Muscle layer of duodenum (tissue), 2 donors: Measurements from ENCODE around the gene NFATC2.

Source experiments
- H3K27ac ChIP-seq: one replicate; pipeline ENCODE4 v1.7.0; 2013; ENCODE audit warnings: mild to moderate bottlenecking, low read length
- H3K27me3 ChIP-seq: one replicate; pipeline ENCODE4 v1.7.0; 2013; ENCODE audit warnings: low read depth, mild to moderate bottlenecking, control low read depth, low read length
- H3K36me3 ChIP-seq, 2 donors: one replicate each; pipeline ENCODE4 v1.7.0; 2013; ENCODE audit warnings: low read length in 2 of 2, control low read depth in 1 of 2, mild to moderate bottlenecking in 1 of 2; ENCODE audit not compliant: insufficient read depth in 2 of 2, control insufficient read depth in 1 of 2
- H3K4me1 ChIP-seq, 2 donors: one replicate each; pipeline ENCODE4 v1.7.0; 2013; ENCODE audit warnings: low read length in 2 of 2, mild to moderate bottlenecking in 2 of 2, control low read depth in 1 of 2, moderate library complexity in 1 of 2; ENCODE audit not compliant: insufficient read depth in 2 of 2, control insufficient read depth in 1 of 2
- H3K4me3 ChIP-seq, 2 donors: one replicate each; pipeline ENCODE4 v1.7.0; 2013; ENCODE audit warnings: low read length in 2 of 2, low read depth in 1 of 2, mild to moderate bottlenecking in 1 of 2
- H3K9me3 ChIP-seq, 2 donors: one replicate each; pipeline ENCODE4 v1.7.0; 2013; ENCODE audit warnings: low read length in 2 of 2, control low read depth in 1 of 2, mild to moderate bottlenecking in 1 of 2; ENCODE audit not compliant: control insufficient read depth in 1 of 2
- donor health status: healthy.

NFATC2 gene

DNA sequence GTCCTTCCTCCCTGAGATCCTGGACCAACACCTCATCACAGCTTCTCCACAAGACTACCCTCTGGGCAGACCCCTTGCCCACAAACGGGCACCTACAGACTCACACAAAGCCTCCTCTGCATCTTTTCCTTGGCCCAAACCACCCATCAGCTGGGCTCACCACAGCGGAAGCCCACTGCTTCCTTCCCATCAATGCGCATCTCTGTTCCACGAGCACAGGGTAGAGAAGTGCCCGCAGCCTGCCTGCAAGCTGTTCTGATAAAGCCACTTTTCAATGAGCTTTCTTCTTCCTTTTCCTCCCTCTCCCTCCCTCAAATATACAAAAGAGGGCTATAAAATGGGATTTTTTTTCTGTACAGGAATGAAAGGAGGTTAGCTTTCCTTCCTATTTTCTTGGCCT is 111.2 kb downstream of the NFATC2 start:
- peaks cover 5 to 8% of the 10 kb centered on the region in 2 donors for H3K4me1 ChIP-seq
- no peaks in the 10 kb centered on the region for H3K27me3 ChIP-seq
- H3K9me3 ChIP-seq, result no peaks in the 10 kb centered on the region
- H3K36me3 ChIP-seq, result peaks cover 17 to 26% of the 10 kb centered on the region in 2 donors
- H3K27ac ChIP-seq, result no peak overlapping the region
- no peak overlapping the region for H3K4me3 ChIP-seq

DNA sequence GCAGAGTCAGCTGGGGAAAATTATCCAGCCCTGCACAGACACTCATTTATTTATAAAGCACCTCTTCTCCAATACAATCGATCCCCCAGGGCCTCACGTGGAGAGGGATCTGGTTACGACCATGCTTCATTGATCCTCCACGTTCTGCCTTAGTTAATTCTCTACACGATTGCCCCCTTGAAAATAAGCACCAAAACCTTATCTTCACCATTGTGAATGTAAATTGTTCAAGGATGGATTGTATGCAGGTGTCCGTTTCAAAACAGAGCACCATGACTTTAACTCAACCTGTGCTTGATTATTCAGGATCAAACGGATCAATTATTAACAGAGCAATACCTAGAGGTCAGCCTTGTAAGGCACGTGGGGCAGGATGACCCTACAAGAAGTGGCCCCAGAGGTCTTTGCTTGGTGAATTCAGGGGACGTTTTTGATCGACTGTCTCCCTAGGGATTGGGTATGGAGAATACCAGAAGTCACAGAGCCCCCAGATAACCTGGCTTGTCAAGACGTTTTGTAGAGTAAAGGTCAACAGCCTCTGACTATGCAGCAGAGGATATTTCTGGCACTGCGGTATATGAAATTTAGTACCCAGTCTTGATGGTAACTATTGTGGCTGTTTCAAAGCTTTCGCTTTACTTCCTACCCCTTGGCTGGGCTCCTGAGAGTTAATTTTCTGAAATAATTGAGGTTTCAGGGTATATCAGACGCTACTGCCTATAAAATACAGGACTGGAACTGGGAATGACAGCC is 112.1 kb downstream of the NFATC2 start:
- Histone ChIP-seq H3K36me3 (peaks cover 15 to 24% of the 10 kb centered on the region in 2 donors), H3K27ac (no peak overlapping the region), H3K4me3 (no peak overlapping the region), H3K4me1 (peaks cover 5 to 8% of the 10 kb centered on the region in 2 donors), H3K9me3 (no peaks in the 10 kb centered on the region), H3K27me3 (no peaks in the 10 kb centered on the region)

DNA sequence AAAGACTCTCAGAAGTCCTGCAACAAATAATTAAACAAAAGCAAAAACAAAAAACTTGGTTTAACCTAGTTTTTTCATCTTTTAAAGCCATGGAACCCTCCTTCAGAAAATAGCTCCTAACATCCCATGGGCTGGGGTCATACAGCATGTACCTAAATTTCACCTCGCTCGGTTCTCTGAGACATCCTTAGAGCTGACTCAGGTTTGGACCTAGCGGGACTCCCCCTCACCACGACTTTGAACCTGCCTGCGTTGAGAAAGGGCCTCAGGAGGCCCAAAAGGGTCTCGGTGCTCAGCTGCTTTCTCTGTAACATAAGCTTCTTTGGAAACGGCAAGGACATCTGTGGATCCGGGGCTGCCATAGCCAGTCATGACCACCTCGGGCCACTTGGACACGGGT is 112.8 kb downstream of the NFATC2 start:
- H3K27ac ChIP-seq, result no peak overlapping the region
- peaks cover 5 to 8% of the 10 kb centered on the region in 2 donors for H3K4me1 ChIP-seq
- peaks cover 8 to 19% of the 10 kb centered on the region in 2 donors for H3K36me3 ChIP-seq
- no peaks in the 10 kb centered on the region for H3K9me3 ChIP-seq
- H3K27me3 ChIP-seq, result no peaks in the 10 kb centered on the region
- H3K4me3 ChIP-seq, result no peak overlapping the region

DNA sequence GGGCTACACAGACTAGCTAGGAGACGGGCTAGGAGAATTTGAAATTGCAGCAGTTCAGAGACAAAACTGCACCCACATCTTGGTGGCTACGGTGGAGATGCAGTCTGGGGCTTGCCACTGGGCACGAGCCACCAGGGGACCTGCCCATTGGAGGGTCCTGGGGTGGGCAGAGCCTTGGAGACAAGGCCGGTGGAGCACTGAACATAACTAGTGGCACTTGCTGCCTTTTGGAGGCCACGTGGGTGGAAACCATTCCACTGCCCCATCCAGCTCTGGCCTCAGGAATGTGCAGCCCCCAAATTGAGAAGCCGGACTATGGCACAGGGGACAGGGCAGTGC is 113.4 kb downstream of the NFATC2 start:
- Histone ChIP-seq H3K9me3 (no peaks in the 10 kb centered on the region), H3K27ac (no peak overlapping the region), H3K4me3 (no peak overlapping the region), H3K4me1 (peaks cover 5 to 8% of the 10 kb centered on the region in 2 donors), H3K36me3 (peaks cover 5 to 13% of the 10 kb centered on the region in 2 donors), H3K27me3 (no peaks in the 10 kb centered on the region)

DNA sequence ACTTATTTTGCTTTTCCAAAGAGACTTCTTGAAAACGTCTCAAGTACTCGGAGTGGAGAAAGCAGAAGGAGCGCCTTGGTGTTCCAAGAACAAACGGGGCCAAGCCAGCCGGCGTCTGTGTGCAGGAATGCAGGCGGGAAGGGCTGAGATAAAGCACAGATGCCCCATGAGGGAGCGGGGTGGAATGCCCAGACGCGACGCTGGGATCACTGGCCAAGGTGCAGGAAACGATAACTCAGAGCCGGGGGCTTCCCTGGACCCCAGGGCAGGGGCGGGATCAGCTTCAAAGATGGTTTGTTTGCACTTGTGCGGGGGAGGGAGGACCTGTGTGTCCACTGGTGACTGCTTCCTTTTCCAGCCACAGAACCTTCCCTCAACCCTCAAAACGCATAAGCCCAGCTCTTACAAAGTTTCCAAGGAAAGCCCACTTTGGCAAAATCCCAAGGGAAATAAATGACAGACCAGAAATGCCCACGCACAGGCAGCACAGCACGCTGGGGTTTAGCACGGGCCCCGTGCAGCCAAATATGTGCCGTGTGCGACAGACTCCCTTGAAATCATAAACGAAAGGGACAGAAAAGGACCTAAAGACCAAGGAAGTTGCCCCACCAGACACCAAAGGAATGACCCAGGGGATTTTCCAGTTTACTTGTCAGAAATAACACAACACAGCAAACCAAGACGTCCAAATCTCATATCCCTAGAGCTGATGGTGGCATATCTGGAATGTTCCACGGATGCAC is 113.9 kb downstream of the NFATC2 start:
- Histone ChIP-seq H3K27me3 (no peaks in the 10 kb centered on the region), H3K9me3 (no peaks in the 10 kb centered on the region), H3K4me1 (peaks cover 5 to 8% of the 10 kb centered on the region in 2 donors), H3K36me3 (peaks cover 5 to 12% of the 10 kb centered on the region in 2 donors), H3K4me3 (peak overlapping the region in 1 of 2 donors; percentile 2), H3K27ac (peak overlapping the region; percentile 43)

DNA sequence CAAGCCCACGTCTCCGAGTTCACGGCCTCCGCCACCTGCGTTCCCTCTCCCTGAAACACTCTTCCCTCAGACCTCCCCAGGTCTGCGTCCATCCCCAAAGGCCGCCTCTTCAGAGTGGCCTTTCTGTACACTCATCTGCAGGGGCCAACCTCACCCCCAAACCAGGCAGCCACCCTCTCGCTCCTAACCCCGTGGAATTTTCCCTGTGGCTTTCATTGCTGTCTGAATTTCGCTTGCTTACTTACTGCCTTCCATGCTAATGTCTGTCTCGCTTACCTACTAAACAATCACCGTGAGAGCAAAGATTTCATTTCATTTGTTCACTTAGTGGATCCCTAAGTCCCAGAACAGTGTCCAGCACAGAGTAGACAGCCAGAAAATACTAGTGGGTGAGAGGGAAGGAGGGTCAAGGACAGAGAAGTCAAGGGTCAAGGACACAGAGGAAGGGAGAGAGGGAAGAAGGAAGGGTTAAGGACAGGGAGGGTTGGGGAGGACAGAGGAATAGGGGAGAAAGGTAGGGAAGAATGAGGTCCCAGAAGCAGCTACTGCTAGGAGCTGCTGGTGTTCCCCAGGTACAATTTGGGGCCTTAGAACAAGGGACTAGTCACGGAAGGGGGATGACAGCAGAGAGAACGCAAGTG is 114.7 kb downstream of the NFATC2 start:
- H3K4me1 ChIP-seq, result peaks cover 5 to 8% of the 10 kb centered on the region in 2 donors
- H3K27me3 ChIP-seq, result no peaks in the 10 kb centered on the region
- no peaks in the 10 kb centered on the region for H3K9me3 ChIP-seq
- peak overlapping the region in 1 of 2 donors; percentile 2 for H3K4me3 ChIP-seq
- peak overlapping the region; percentile 43 for H3K27ac ChIP-seq
- peaks cover 0 to 12% of the 10 kb centered on the region in 2 donors for H3K36me3 ChIP-seq

DNA sequence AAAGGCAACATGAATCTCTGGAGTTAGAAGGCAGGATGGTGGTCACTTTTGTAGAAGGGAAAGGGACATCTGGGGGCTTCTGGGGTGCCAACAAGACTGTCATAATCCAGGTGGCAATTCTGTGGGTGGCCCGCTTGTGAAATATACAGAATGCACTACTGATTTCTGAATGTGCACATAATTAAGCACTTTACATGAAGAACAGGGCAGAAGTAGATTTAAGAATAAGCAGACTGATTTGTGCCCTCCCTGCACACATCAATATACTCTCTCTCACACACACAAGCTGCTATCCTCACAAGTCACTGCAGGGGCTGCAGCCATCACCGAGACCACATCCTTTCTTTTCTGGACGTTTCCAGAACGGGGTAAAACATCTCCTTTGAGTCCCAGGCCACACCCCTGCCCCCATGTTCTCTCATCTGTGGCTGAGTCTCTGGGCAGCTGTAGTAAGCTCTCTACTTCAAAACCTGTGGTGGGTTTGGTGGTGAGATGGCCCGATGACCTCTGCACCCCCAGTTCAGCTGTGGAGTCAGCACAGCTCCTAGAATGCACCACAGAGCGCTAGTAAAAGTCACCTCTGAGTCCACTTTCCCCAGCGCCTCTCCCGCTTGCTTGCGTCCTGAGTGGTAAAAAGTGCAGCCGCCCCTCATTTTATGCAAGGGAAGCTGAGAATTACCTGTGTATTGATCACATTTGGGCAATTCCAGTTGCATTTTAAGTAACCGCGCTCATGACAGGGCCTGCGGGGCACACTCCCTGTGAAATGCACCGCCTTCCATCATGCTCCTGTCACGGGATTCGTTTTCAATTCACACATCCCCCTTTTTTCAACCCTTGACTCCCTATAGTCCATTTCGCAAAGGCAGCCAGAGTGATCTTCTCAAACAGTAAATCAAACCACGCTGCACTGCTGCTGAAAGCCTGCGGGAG is 115.5 kb downstream of the NFATC2 start:
- Histone ChIP-seq H3K27me3 (no peaks in the 10 kb centered on the region), H3K27ac (no peak overlapping the region), H3K9me3 (no peaks in the 10 kb centered on the region), H3K36me3 (peaks cover 0 to 5% of the 10 kb centered on the region in 2 donors), H3K4me1 (peaks cover 5 to 8% of the 10 kb centered on the region in 2 donors), H3K4me3 (no peak overlapping the region)

DNA sequence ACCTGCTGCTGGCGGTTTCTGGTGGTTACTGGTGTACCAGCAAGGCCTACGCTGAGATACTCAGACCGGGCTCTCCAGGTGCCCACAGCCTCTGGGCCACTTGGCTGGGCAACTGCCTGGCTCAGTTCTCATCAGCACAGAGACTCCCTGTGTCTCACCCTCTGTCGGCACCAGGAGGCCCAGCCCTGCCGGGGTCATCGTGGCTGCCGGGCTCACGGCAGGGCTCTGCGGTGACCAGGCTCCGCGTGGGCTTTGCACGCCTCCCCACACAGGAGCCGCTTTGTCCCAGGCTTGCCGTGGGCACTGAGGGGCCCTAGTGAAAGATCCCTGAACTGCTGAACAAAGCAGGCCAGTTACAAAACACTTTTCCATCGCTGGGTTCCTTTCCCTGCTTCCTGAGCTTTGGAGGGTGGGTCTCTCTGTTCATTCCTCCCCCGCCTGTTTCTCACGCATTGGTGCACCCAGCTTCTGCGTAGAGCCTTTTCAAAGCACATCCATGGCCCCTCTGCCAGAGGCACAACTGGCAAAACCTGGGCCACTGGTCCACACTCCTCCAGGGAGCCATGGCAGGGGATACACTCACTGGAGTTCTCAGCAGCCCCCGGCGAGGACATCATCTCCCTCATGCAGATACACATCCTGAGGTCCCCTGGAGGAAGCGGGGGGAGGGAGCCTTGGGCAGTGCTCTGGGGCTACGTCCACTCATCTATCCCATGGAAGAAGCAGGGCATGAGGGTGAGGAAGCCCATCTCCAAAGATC is 117.0 kb downstream of the NFATC2 start:
- Histone ChIP-seq H3K4me3 (no peak overlapping the region), H3K36me3 (no peaks in the 10 kb centered on the region), H3K4me1 (peaks cover 5 to 8% of the 10 kb centered on the region in 2 donors), H3K27me3 (no peaks in the 10 kb centered on the region), H3K27ac (no peak overlapping the region), H3K9me3 (no peaks in the 10 kb centered on the region)

DNA sequence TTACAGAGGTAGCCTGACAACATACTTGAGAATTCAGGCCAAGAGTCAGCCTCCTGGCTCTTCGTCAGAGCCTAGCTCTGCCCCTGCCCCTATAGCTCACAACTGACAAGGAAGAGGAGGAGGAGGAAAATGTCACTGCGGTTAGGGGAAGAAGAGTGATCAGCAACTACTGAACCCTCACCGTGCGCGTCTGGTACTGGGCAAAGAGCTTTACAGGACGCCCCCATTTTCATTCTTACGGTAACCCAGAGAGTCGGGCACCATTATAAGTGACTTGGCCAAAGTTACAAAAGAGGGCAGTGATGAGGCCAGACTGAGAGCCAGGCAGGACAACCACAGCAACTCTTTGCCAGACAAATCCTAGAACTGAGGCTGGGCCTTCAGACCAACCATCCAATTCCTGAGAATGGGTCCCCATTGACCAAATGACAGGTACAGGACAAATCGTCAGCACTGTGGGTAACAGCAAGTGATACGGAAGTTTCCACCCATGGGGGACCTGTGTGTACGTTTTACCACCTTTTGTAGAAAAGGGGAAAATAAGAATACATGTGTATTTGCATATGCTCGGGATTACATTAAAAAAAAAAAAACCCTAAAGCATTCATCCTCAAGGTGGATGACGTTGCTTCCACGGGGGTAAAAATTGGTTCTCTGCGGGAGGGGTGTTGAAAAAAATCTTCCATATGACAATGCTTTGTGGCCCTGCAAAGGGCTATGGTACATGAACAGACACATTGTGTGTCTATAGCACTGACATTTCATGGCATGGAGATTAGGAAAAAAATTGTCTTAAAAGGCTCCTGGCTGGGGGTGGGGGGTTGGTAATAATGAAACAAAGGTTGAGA is 118.0 kb downstream of the NFATC2 start:
- Histone ChIP-seq H3K9me3 (no peaks in the 10 kb centered on the region), H3K27me3 (no peaks in the 10 kb centered on the region), H3K27ac (no peak overlapping the region), H3K36me3 (no peaks in the 10 kb centered on the region), H3K4me1 (peaks cover 5 to 8% of the 10 kb centered on the region in 2 donors), H3K4me3 (no peak overlapping the region)

DNA sequence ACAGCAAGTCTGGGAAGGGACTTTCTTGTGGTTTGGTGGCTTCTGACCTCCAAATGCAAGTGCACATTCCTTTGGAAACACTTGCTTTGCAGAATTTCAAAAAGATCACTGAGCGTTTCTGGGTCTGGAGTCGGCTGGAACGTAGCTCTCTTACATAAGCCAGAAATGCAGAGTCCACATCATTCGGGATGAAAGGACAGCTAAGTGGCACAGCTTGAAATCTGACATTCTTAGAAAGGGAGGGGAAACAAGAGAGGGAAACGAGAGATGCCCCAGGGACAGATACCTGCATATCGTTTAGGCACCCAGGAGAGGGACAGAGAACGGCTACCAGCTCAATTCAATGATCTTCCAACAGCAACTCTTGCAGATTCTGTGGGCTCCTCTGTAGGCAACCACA is 118.7 kb downstream of the NFATC2 start:
- Histone ChIP-seq H3K27ac (no peak overlapping the region), H3K27me3 (no peaks in the 10 kb centered on the region), H3K4me1 (peaks cover 5 to 8% of the 10 kb centered on the region in 2 donors), H3K36me3 (no peaks in the 10 kb centered on the region), H3K4me3 (no peak overlapping the region), H3K9me3 (no peaks in the 10 kb centered on the region)
